GM12891 (cell line): ENCODE results near the gene TMEM143.

Experiments
- PAX5 ChIP-seq: IDR thresholded peaks from 2 replicates; pipeline ENCODE4 v1.6.1; 2011; ENCODE audit warnings: low read length, moderate library complexity, mild to moderate bottlenecking; ENCODE audit not compliant: insufficient read depth, severe bottlenecking
- POLR2A ChIP-seq: IDR thresholded peaks from 2 replicates; pipeline ENCODE4 v1.6.1; 2011; ENCODE audit warnings: low read depth, low read length, control low read depth
- POLR2AphosphoS5 ChIP-seq: IDR thresholded peaks from 2 replicates; pipeline ENCODE4 v1.6.1; 2011; ENCODE audit warnings: low read depth, low read length, control low read depth
- POU2F2 ChIP-seq: IDR thresholded peaks from 2 replicates; pipeline ENCODE4 v1.6.1; 2011; ENCODE audit warnings: low read depth, mild to moderate bottlenecking, control low read depth, low read length, moderate library complexity
- SPI1 ChIP-seq: IDR thresholded peaks from 2 replicates; pipeline ENCODE4 v1.6.1; 2011; ENCODE audit warnings: low read depth, low read length, control low read depth
- TAF1 ChIP-seq: IDR thresholded peaks from 2 replicates; pipeline ENCODE4 v1.6.1; 2011; ENCODE audit warnings: low read depth, low read length, control low read depth

- TF ChIP-seq POLR2AphosphoS5 = no peak
- no peak for TF ChIP-seq POLR2A
- no peak for TF ChIP-seq TAF1
- TF ChIP-seq SPI1 = no peak
- TF ChIP-seq POU2F2 = no peak
- TF ChIP-seq PAX5 = no peak
Measured at GRCh38 chr19:48338253-48338755, 25.4 kb downstream of the TMEM143 start.
